NCI-H2107 treated with DMSO at 0.1 percent for 48 hours (cell line): ENCODE data around the gene FUT8.
"Not testable (repeated sequence)": the region's sequence is repeated elsewhere in the genome, so short reads cannot be mapped to it uniquely, and the experiment has no call there.

Experiments used
- DNase-seq: peaks from one replicate; lab custom pipeline; 2025; ENCODE audit not compliant: unreplicated experiment; lab: John Stamatoyannopoulos, UW

The FUT8 gene

DNA sequence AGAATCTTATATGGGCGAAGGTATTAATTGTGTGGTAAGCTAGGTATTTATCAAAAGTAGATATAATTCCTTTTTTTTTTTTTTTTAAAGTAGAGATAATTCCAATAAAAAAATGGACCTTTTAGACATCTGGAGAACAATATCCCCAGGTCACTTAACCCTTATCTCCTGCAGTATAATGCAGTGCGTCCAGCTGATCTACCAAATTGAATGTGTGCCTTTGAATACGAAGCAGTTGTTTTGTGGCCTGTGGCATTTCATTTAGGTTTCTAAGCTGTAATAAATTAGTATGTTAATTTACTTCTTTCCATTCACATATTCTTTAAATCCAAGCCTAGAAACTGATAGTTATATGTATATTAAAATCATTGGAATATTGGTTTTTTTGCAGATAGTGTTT is 3.1 kb downstream of the FUT8 start:
- no peak for DNase-seq

DNA sequence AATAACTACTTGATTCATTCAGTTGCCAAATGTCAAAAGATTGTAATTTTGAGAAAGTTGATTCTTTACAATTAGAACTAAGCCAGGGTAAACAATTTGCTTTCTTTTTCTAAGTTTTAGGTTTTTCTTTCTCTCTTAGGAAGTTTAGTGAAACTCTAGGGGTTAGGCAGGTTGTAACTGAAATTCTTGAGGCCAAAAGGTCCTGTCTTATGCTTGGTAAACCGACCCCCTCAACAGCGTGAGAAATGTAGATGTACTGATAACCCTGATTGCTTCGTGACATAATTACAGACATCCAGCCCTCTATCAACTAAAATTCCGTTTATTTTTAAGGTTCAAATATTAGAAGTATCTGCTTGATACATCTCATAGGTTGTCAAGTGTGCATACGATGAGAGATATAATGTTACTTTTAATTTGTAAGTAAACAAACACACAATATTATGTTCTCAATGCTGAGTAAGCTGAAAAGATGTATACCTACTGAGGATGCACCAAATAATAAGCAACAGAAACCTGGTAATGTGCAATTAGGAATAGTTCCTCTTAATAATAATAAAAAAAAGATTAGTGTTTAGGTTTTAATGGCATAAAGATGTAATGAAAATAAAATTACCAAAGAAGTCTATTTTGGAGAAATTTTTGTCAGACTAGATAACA is 7.2 kb downstream of the FUT8 start:
- no peak for DNase-seq

DNA sequence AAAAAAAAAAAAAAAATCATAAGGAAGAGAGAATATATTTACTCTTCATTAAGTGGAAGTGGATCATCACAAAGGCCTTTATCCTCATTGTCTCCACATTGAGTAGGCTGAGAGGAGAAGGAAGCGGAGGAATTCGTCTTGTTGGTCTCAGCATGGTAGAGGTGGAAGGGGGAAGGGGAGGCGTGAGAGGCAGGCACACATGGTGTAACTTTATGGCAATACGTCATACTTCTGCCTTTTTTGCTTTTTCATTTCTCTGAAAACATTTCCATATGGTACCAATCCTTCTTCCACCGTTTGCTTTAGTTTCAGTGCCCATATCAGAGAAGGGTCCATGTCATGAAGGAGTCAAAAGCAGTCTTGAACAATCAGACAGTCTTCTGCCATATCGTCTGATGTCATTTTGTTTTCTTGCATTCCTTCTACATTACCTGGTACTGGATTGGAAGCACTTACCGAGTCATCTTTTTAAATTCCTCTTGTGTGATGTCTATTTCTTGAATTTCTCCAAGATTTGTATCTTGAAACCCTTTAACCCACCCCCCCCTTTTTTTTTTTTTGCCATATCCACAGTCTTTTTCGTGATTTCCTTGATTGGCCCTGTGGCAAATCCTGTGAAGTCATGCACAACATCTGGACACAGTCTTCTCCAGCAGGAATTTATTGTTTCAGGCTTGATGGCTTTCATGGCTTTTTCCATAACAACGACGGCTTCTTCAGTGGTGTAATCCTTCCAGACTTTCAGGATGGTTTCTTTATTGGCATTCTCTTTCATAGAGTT is 8.9 kb downstream of the FUT8 start:
- no peak for DNase-seq

DNA sequence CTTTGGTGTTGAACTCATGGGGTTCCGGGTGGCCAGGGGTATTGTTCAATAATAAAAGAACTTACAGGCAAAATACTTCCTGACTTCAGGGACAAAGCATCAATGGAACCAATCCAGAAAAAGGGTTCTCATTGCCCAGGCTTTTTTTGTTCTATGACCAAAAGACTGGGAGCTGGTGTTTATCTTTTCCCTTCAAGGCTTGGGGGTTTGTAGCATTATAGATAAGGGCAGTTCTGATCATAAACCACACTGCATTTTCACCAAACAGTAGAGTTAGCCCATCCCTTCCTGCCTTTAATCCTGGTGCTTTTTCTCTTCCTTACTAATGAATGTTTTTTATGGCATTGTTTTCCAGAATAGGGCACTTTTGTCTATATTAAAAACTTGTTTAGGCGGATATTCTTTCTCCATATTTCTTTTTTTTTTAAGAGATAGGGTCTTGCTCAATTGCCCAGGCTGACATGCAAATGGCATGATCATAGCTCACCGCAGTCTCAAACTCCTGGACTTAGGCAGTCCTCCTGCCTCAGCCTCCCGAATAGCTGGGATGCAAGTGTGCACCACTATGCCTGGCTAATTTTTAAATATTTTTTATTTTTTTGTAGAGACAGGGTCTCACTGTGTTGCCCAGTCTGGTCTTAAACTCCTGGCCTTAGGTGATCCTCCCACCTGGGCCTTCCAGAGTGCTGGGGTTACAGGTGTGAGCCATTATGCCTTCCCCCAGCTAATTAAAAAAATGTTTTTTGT is 9.7 kb downstream of the FUT8 start:
- no peak for DNase-seq

DNA sequence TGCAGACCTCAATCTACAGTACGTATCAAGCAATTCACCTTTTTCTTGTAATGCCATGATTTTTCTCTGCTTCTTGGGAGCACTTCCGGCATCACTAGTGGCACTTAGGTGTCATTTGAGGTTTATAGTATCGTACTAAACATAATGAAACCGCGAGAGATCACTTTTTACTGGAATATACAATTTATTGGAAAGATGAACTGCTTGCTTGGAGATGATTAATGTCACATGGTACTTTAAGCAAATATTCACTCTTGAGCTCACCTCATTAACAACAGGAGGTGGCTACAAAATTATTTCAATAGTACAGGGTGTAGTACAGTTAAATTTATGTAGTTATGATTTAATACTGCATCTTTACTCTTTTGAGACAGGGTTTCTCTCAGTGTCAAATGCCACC is 11.5 kb downstream of the FUT8 start:
- peak; percentile 72 for DNase-seq

DNA sequence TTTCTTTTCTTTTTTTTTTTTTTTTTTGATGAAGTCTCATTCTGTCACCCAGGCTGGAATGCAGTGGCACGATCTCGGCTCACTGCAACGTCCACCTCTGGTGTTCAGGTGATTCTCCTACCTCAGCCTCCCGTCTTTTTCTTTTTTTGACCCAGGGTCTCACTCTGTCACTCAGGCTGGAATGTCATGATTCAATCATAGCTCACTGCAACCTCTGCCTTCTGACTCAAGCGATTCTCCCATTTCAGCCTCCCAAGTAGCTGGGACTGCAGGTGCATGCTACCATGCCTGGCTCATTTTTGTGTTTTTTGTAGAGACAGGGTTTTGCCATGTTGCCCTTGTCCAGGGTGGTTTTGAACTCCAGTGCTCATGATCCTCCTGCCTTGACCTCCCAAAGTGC is 12.0 kb downstream of the FUT8 start:
- no peak for DNase-seq

DNA sequence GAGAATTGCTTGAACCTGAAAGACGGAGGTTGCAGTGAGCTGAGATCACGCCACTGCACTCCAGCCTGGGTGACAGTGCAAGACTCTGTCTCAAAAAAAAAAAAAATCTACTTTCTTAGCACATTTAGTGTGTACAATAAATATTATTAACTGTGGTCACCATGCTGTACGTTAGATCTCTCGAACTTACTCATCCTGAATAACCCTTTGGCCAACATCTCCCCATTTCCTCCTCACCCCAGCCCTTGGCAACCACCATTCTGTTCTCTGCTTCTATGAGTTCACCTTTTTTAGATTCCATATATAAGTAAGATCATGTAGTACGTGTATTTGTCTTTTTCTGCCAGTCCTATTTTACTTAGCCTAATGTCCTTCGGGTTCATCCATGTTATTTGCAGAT is 13.4 kb downstream of the FUT8 start:
- DNase-seq, result no peak

DNA sequence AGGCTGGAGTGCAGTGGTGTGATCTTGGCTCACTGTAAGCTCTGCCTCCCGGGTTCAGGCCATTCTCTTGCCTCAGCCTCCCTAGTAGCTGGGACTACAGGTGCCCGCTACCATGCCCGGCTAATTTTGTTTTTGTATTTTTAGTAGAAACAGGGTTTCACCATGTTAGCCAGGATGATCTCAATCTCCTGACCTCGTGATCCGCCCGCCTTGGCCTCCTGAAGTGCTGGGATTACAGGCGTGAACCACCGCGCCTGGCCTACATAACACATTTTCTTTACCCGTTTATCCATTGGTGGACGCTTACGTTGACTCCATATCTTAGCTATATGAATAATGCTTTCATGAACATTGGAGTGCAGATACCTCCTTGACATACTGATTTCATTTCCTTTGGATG is 14.4 kb downstream of the FUT8 start:
- DNase-seq, result not testable (repeated sequence)

DNA sequence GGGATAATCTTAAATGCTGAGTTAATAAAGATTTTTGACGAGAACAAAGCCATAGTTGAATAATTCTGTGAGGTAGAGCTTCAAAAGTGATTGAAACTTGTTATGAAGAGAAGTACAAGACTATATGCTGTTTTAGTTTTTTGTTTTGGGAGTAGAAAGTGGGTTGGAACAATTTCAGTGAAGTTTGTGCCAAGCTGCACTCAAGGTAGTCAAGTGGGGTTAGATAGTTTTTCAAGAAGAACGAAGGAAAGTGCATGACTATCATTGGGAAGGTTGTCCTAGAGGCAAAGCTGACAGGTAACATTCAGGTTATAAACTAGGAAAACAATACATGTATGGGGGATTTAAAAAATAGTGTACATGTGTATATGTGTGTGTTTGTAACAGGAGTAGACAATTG is 16.2 kb downstream of the FUT8 start:
- no peak for DNase-seq

DNA sequence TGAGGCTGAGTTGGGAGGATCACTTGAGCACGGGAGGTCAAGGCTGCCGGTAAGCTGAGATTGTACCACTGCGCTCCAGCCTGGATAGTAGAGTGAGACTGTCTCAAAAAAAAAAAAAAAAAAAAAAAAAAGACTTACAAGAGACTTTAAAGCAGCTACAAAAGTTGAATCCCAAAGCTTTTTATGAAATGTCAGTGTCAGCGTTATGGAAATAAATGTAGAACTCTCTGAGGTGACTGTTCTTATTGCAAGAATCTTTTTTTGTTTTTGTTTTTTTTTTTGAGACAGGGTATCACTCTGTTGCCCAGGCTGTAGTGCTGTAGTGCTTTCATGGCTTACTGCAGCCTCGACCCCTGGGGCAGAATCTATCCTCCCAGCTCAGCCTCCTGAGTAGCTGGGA is 17.2 kb downstream of the FUT8 start:
- no peak for DNase-seq

DNA sequence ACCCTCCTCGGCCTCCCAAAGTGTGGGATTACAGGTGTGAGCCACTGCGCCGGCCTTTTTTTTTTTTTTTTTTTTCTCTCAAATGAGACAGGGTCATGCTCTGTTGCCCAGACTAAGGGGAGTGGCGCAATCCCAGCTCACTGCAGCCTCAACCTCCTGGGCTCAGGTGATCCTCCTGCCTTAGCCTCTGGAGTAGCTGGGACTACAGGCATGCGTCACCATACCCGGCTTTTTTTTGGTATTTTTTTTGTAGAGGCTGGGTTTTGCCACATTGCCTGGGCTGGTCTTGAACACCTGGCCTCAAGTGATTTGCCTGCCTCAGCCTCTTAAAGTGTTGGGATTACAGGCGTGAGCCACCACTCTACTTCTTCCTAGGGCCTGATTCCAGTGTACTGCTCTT is 18.7 kb downstream of the FUT8 start:
- DNase-seq, result no peak

DNA sequence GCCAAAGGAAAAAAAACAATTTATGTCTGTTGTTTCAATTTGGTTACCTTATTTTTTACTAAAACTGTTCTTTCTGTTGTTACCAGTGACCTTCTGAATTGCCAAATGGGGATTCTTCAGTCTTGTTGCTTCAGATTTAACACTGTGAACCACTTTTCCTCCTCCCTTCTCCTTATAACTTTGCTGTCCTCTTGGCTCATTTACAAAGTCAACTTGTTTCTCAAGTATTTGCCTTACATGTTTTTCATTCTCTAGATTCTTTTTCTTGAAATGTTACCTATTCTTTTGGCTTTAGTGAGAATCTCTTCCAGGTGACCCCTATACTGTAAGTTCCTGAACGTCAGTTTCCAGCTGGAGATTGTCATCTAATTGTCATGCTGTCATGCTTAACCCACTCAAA is 19.4 kb downstream of the FUT8 start:
- no peak for DNase-seq

DNA sequence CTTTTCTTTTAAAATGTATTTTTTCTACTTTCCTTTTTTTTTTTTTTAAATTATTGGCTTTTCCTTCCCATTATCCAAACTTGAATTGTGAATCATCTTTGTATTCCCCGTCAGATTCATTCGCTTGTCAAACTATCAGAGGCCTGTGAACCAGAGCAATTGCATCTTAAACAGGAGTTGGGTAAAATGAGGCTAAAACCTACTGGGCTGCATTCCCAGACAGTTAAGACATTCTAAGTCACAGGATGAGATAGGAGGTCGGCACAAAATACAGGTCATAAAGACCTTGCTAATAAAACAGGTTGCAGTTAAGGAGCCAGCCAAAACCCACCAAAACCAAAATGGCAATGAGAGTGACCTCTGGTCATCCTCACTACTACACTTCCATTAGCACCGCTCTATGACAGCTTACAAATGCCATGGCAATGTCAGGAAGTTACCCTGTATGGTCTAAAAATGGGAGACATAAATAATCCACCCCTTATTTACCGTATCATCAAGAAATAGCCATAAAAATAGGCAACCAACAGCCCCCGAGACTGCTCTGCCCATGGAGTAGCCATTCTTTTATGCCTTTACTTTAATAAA is 19.9 kb downstream of the FUT8 start:
- DNase-seq, result no peak

DNA sequence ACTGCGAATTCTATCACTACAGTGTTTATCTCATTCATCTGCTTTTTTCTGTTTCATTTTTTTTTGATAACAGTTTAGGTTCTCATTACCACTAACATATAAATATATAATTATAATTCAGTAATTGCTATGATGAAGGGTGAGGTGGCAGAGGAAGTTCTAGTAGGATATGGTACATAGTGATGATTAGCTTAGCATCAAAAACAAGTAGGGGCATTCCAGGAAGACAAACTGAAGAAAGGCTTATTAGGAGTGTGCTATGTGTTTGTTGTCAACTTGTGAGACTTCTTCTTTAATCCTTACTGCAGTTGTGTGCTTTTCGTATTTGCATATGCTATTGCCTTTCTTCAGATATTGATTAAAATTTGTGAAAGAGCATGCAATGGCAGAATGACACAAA is 20.6 kb downstream of the FUT8 start:
- no peak for DNase-seq

DNA sequence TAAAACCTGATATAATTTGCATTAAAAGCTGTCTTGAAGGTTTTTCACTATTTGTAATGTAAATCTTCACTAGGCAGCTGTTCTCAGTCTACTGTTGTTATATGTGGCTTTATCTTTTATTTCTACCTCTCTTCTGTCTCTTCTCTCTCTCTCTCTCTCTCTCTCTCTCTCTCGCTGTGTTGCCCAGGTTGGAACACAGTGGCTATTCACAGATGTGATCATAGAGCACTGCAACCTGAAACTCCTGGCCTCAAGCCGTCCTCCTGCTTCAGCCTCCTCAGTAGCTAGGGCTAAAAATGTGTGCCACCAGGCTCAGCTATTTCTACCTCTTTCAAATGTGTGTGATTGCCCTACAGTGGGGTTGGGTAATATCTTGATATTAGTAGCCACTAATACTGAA is 21.1 kb downstream of the FUT8 start:
- no peak for DNase-seq

DNA sequence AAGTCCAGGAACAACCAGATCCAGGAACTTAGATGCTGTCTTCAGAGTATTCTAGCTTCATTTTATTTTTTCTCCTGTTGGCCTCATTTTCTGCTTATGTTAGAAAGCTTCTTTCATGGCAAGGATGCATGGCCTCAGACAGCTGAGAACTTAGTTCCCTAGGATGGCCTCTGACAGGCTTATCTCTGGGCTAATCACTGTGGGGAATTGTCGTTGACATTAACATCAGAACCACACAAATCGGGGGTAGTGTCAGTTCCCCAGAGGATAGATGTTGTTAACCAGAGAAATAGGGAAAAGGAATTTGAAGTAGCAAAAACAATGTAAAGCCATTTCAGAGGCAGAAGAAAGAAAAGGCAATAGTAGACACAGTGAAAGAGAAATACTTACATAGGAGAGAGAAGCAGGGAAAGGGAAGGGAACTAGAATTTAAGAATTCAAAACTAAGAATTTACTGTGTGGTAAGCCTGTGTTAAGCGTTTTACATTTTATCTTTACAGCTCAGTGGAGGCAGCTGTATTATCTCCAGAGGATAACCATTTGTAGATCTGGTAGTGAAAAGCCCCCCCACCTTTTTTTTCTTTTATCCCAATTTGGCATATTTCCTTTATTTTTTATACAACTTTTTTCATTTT is 21.8 kb downstream of the FUT8 start:
- no peak for DNase-seq

DNA sequence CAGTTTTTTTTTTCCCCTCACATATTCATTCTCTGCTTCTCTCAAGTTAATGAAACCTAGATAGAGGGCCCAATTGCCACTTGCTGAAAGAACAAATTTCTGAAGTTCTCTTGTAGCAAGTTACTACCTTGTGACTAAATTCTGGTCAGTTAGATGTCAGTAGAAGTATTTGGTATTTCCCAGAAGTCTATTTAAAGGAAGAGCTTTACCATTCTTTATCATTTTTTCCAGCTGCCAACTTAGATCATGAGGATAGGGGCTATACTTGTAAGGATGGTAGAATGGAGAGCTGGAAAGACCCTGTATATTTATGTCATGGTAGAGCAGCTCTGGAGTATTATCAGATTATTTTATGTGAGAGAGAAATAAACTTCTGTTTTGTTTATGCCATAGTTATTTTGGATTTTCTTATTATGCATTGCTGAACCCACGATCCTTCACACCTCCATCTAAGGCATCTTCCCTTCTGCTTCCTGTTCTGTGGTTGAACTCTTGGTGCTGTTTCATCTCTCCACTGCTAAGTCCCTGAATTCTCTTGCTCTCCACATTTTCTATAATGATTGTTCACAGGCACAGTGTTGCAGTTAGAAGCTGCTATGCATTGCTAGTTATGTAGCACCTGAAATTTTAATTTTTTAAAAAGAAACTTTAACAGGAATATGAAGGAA is 25.9 kb downstream of the FUT8 start:
- no peak for DNase-seq

DNA sequence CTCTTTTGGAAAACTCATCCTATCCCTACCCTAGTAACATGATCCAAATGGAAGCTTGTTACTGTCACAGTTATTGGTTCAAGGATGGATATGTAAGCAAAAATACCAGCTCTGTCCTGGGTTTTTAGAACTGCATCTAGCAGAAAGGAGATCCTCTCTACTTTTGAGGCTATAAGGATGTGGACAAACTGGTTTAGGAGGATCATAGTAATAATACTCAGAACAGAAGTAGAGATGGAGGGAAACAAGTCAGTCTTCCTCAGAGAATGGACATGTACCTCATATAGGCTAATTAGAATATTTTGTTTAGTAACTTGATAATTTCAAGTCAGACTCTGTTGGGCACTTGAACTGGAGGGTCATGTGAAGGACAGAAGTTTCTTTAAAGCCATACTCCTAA is 26.6 kb downstream of the FUT8 start:
- no peak for DNase-seq

DNA sequence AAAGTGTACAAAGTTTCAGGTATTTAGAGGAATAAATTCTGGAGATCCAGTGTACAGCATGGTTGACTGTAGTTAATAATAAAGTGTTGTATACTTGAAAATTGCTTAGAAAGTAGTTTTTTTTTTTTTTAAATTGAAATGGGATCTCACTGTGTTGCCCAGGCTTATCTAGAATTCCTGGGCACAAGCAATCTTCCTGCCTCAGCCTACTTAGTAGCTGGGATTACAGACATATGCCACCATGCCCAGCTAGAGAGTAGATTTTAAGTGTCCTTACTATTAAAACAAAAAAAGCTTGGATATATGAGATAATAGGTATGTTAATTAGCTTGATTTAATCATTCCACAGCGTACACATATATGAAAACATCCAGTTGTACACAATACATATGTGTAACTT is 27.7 kb downstream of the FUT8 start:
- no peak for DNase-seq

DNA sequence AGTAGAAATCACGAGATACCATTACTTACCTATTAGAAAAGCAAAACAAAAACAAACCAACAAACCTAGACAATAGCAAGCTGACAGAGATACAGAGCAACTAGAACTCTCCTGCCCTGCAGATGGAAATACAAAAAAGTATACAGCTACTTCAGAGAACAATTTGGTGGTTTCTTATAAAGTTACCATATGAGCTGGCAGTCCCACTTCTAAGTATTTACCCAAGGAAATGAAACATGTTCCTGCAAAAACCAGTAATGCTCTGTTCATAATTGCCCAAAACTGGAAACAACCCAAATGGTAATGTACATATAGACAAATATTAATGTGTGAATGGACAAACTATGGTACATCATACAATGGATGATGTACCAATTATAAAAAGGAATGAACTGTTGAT is 31.7 kb downstream of the FUT8 start:
- no peak for DNase-seq

DNA sequence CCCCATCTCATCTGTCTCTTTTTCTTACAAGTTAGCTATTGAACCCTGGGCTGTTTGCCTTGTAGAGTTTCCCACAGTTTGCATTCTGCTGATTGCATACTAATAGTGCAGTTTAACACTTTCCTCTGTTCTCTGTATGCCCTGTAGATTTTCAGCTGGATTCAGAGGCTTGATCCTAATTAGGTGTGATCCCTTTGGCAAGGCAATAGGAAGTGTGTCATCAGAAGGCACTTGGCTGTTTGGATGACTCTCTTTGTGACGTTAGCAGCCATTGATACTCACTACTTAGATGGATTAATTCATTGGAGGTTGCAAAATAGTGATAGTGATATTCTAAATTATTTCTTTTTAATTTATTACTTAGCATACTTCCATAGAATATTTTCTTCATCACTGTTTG is 33.6 kb downstream of the FUT8 start:
- no peak for DNase-seq
